ENCODE measurements around the gene MRPL55. TPM values are rescaled to one million over a fixed set of nuclear protein-coding genes. Genes with fewer than 3 reads are reported as not detected.

MRPL55 gene
- total and polyA plus RNA-seq, 2 of the 4 experiments (the other 2 are of a cell fraction), result 48.9 to 95.4 TPM

DNA sequence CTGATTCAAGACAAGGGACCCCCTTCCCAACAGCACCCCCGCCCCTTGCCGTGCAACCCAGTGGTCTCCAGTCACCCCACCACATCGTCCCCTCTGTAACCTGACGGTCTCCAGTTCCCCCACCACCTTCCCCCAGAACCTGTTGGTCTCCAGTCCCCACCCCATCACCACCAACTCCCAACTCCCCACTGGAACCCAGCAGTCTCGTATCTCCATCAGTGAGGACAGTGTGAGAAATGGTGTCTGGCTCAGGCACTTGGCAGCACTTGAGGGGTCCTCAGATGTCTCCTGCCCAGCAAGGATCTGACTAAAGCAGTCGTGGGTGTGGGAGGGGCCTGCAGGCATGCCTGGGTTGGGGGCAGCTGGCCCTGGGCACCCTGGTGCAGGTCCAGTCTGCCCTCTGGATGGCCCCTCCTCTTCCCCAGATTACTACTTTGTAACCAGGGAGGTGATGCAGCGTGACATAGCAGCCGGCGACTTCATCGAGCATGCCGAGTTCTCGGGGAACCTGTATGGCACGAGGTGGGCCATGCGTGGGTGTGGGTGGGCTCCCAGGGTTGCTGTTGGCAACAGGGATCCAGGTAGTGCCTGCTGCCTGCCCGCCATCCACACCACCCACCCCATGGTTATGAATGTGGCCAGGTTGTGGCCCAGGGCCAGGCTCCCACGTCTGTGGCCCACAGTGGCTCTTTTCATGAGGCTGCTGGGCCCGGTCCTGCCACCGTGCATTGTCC, 37.5 kb upstream of the MRPL55 start:
- intact Hi-C loops (cut with micrococcal nuclease) (no loop called here), in situ Hi-C loops (cut with MboI; ENCODE audit: low sequenced_read_pairs) (no loop called here), dilution Hi-C loops (cut with HindIII; ENCODE audit: low sequenced_read_pairs, unreplicated experiment) (no loop called here)
- Histone ChIP-seq H3K9me1 (ENCODE audit: insufficient read depth, low read length) (peaks cover 26% of the 10 kb centered on the region), H3K4me1 (ENCODE audit: control insufficient read depth, insufficient read depth, low read length) (peaks cover 37% of the 10 kb centered on the region), H3K23ac (ENCODE audit: low read depth, low read length) (no peak overlapping the region), H4K8ac (ENCODE audit: low read depth in 2 of 2, low read length in 2 of 2) (no peak overlapping the region), H3K27ac (ENCODE audit: insufficient read depth, low read length) (no peak overlapping the region), H2AK9ac (replicated peaks; ENCODE audit: low read depth, low read length, poor library complexity) (no peak overlapping the region), H2AFZ (replicated peaks; ENCODE audit: low read length, poor library complexity) (no peak overlapping the region), H3K79me1 (ENCODE audit: low read depth in 1 of 2, low read length in 2 of 2) (peaks cover 9 to 75% of the 10 kb centered on the region in 2 experiments), H2BK15ac (ENCODE audit: low read depth, low read length) (no peak overlapping the region), H4K5ac (ENCODE audit: low read depth, low read length) (no peak overlapping the region), H2BK5ac (ENCODE audit: low read depth, low read length, poor library complexity, severe bottlenecking) (no peak overlapping the region), H3K27me3 (ENCODE audit: control insufficient read depth, insufficient read depth, low read length) (no peaks in the 10 kb centered on the region), H3K4me2 (ENCODE audit: low read depth, low read length) (no peak overlapping the region), H4K91ac (ENCODE audit: insufficient read depth, low read depth, low read length) (no peak overlapping the region), H3K18ac (ENCODE audit: low read depth, low read length) (no peak overlapping the region), H3K36me3 (ENCODE audit: control insufficient read depth, insufficient read depth, low read length) (peaks cover 14% of the 10 kb centered on the region), H3K14ac (replicated peaks; ENCODE audit: low read depth, low read length) (no peak overlapping the region), H3K9ac (ENCODE audit: low read depth, low read length) (no peak overlapping the region), H3K9me3 (ENCODE audit: control insufficient read depth, insufficient read depth, low read length) (no peaks in the 10 kb centered on the region), H3K56ac (ENCODE audit: extremely low read depth, insufficient read depth, low read length) (no peak overlapping the region), H2BK20ac (ENCODE audit: low read depth, low read length) (no peak overlapping the region), H3K4me3 (ENCODE audit: insufficient read depth, low read depth, low read length) (no peak overlapping the region), H3K4ac (ENCODE audit: low read depth, low read length) (no peak overlapping the region), H2BK120ac (ENCODE audit: low read depth, low read length) (no peak overlapping the region), H2AK5ac (ENCODE audit: low read depth, low read length) (no peak overlapping the region), H4K20me1 (ENCODE audit: insufficient read depth, low read length) (peaks cover 63% of the 10 kb centered on the region)
- ATAC-seq (ENCODE audit: low read depth) (no peak), DNase-seq (no peak)
- TF ChIP-seq BHLHE40 (IDR thresholded peaks at IDR 0.05; ENCODE audit: low read depth, low read length) (no peak), MXI1 (IDR thresholded peaks at IDR 0.05; ENCODE audit: borderline replicate concordance, low read depth, low read length) (no peak), POLR2A (IDR thresholded peaks at IDR 0.05; ENCODE audit: low read depth, low read length) (no peak)
- BruUV-seq (replicated peaks), result no TSS peak
- ChIA-PET POLR2A (ENCODE audit: unreplicated experiment) (no interaction called here), CTCF (no interaction called here)
- no CpG with 5 or more reads among the region's 18 CpGs for WGBS, 2 experiments (ENCODE audit: extremely low coverage in 2 of 2, insufficient read length in 1 of 2)
